RWPE1 (cell line): ENCODE measurements around the gene KIR2DL1.
"Not testable (repeated sequence)": the region's sequence is repeated elsewhere in the genome, so short reads cannot be mapped to it uniquely, and the experiment has no call there.

Source experiments
- CTCF ChIA-PET: fragments of 350-600 bp; sonication (Branson Sonifier 250); formaldehyde crosslinking; extraction: SDS; loops from one replicate; lab custom pipeline; 2021; lab: Yijun Ruan, JAX
- POLR2A ChIA-PET: fragments of 400-600 bp; formaldehyde crosslinking; extraction: SDS; loops from one replicate; lab custom pipeline; 2020; ENCODE audit warnings: antibody characterized with exemption; ENCODE audit not compliant: low non-redundant PET; lab: Yijun Ruan, JAX
- DNase-seq: peaks from one replicate; pipeline ENCODE4 v3.0.0; 2012; ENCODE audit warnings: low spot score
- H3K27ac ChIP-seq: fragments of 450-650 bp; 2 replicates; pipeline ENCODE4 v1.5.1; 2017
- CTCF ChIP-seq: fragments of 450-650 bp; conservative IDR thresholded peaks from 2 replicates; pipeline ENCODE4 v1.5.1; 2017; ENCODE audit warnings: low read depth, mild to moderate bottlenecking

The KIR2DL1 gene

GRCh38 chr19:54805665-54806515, 36.3 kb downstream of the KIR2DL1 start:
- no peak for DNase-seq
- no peak for TF ChIP-seq CTCF
- H3K27ac ChIP-seq, result no peak overlapping the region
- POLR2A ChIA-PET, result no interaction called here
- CTCF ChIA-PET, result no interaction called here

- no peak for DNase-seq
- TF ChIP-seq CTCF, result no peak
- CTCF ChIA-PET, result no interaction called here
- POLR2A ChIA-PET, result no interaction called here
- H3K27ac ChIP-seq, result no peak overlapping the region
These were observed 36.9 kb downstream of the KIR2DL1 start for GRCh38 chr19:54806516-54806838.

GRCh38 chr19:54814571-54814970, 45.0 kb downstream of the KIR2DL1 start:
- H3K27ac ChIP-seq, DNase-seq, POLR2A ChIA-PET: not testable (repeated sequence)
- CTCF ChIA-PET, result interaction anchor here (0.7 kb wide), 1 partner anchor 173 kb away, joined by 3 read pairs; no protein-coding TSS in a partner anchor

- CTCF ChIA-PET, H3K27ac ChIP-seq, POLR2A ChIA-PET, DNase-seq: not testable (repeated sequence)
These were observed 46.7 kb downstream of the KIR2DL1 start, which contains the start of gene KIR3DL1 for GRCh38 chr19:54816251-54816650. Gene KIR3DL1 (plus strand): TSS chr19:54816468.

GRCh38 chr19:54817670-54818536, 48.3 kb downstream of the KIR2DL1 start:
- H3K27ac ChIP-seq, result no peak overlapping the region
- ChIA-PET CTCF (no interaction called here), POLR2A (no interaction called here)
- no peak for TF ChIP-seq CTCF
- DNase-seq, result no peak

- H3K27ac ChIP-seq, POLR2A ChIA-PET, DNase-seq, CTCF ChIA-PET: not testable (repeated sequence)
These were observed 54.8 kb downstream of the KIR2DL1 start for GRCh38 chr19:54824416-54824815.

GRCh38 chr19:54825326-54825725, 55.7 kb downstream of the KIR2DL1 start:
- POLR2A ChIA-PET, DNase-seq, CTCF ChIA-PET: not testable (repeated sequence)
- peak overlapping the region; percentile 82 for H3K27ac ChIP-seq

GRCh38 chr19:54828064-54828463, 58.5 kb downstream of the KIR2DL1 start:
- DNase-seq, H3K27ac ChIP-seq, CTCF ChIA-PET, POLR2A ChIA-PET: not testable (repeated sequence)

GRCh38 chr19:54832496-54832895, 62.9 kb downstream of the KIR2DL1 start, which contains the start of gene KIR2DS4:
Gene KIR2DS4 (plus strand): TSS chr19:54832676.
- POLR2A ChIA-PET, DNase-seq, H3K27ac ChIP-seq, CTCF ChIA-PET: not testable (repeated sequence)
